HUES48 (cell line): Measurements from ENCODE around the gene LILRB3.
"Not testable (repeated sequence)": the region's sequence is repeated elsewhere in the genome, so short reads cannot be mapped to it uniquely, and the experiment has no call there.

Source experiments
- H3K27ac ChIP-seq: one replicate; pipeline ENCODE4 v1.7.0; 2013; ENCODE audit warnings: low read depth, low read length, inconsistent platforms
- H3K27me3 ChIP-seq: 2 replicates; pipeline ENCODE4 v1.6.1; 2013; ENCODE audit warnings: mild to moderate bottlenecking, low read length; ENCODE audit not compliant: control insufficient read depth, insufficient read depth
- H3K36me3 ChIP-seq: 2 replicates; pipeline ENCODE4 v1.6.1; 2013; ENCODE audit warnings: low read length; ENCODE audit not compliant: control insufficient read depth, insufficient read depth
- H3K4me1 ChIP-seq: 2 replicates; pipeline ENCODE4 v1.6.1; 2013; ENCODE audit warnings: mild to moderate bottlenecking, low read length; ENCODE audit not compliant: control insufficient read depth, insufficient read depth
- H3K4me3 ChIP-seq: 2 replicates; pipeline ENCODE4 v1.5.1; 2013; ENCODE audit warnings: mild to moderate bottlenecking, low read depth, low read length
- H3K9ac ChIP-seq: 2 replicates; pipeline ENCODE4 v1.6.1; 2013; ENCODE audit warnings: mild to moderate bottlenecking, low read depth, low read length, moderate library complexity
- H3K9me3 ChIP-seq: 2 replicates; pipeline ENCODE4 v1.6.1; 2013; ENCODE audit warnings: low read length; ENCODE audit not compliant: control insufficient read depth, insufficient read depth

The LILRB3 gene

DNA sequence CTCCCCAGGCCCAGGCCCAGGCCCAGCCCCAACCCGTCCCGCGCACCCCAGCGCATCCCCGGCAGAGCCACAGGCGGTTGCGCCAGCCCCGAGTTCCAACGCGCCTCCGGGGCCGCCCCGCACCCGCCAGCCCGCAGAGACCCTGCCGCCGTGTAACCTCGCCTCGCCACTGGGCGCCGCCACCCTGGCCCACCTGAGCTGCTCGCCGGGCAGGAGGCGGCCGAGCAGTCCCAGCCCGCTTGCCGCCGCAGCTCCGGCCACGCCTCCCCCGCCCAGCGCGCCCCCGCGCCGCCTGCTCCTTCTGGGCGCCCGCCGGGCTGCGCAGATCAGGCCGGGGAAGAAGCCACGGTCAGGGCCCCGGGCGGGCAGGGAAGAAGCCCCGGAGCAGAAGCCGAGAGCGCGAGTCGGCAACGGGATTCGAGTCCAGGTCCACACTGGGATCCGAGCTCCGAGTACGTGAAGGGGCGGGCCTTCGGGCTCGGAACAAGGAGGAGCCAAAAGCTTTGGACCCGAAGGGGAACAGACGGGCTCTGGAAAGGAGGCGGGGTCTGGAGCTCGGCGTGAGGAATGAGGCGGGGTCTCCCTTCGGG, 33.6 kb downstream of the LILRB3 start, which contains the start of gene MBOAT7:
Gene MBOAT7 (minus strand): TSS at position 436 of the 590 bp plus-strand sequence. CDS start 1,072 bp downstream, outside the sequence.
- peaks cover 15% of the 10 kb centered on the region for H3K4me1 ChIP-seq
- peak within 1 kb of the TSS; percentile 98 for H3K9ac ChIP-seq
- H3K27me3 ChIP-seq: no peaks in the 10 kb centered on the region
- H3K4me3 ChIP-seq: peak within 1 kb of the TSS; percentile 100
- H3K36me3 ChIP-seq: peaks cover 37% of the 10 kb centered on the region
- no peaks in the 10 kb centered on the region for H3K9me3 ChIP-seq
- H3K27ac ChIP-seq: peak within 1 kb of the TSS; percentile 99

DNA sequence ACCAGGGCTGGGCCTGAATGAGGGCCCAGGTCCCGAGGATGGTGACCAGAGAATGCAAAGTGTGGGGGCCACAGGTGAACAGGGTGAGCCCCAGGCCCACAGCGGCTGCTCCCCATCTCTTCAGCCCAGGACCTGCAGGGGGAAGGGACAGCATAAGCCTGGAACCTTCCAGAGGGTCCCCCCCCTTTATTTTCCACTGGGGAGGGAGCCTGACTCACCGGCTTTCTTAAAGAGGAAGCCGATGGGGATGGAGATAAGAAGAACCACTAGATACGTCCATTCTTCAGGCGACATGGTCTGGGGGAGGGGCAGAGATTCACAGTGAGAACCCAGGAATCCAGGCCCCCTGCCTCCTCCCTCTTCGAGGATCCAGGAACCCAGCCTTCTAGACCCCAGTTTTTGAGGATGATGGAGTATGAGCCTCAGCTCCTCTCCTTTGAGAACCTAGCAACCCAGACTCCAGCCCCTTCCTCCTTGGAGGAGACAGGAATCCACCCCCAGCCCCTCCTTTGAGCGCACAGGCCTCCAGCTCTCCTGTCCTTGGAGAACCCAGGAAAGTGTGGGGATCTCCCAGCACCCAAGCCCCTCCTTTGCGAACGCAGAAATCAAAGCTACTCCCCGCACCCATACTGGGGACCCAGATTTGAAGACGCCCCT, 34.5 kb downstream of the LILRB3 start:
- Histone ChIP-seq H3K27ac (peak overlapping the region; percentile 99), H3K9ac (0 out of 2 replicates have a peak overlapping the region, but pooled peaks have one; percentile 8), H3K36me3 (peaks cover 32% of the 10 kb centered on the region)

DNA sequence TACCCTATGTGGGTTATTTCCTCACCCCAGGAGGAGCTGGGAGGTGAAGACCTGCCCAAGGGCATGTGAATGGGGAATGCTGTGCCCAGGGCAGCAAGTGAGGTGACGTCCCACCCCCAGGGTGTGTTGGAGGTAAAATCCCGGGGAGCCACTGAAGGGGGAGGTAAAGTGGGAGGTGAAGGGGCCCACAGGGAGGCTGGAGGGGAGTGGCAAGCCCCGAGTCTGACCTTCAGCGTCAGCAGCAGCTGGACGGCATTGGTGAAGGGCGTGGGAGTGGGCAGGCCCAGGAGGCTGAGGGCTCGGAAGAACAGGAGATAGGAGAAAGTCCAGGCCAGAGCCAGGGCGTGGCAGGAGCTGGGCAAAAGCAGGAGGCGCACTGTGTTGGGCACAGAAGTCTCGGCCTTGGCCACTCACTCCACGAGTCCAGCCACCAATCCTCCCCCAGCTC, 35.8 kb downstream of the LILRB3 start:
- H3K9ac ChIP-seq: no peak overlapping the region
- no peaks in the 10 kb centered on the region for H3K9me3 ChIP-seq
- no peak overlapping the region for H3K27ac ChIP-seq
- peaks cover 27% of the 10 kb centered on the region for H3K36me3 ChIP-seq
- H3K4me1 ChIP-seq: peaks cover 9% of the 10 kb centered on the region
- no peaks in the 10 kb centered on the region for H3K27me3 ChIP-seq
- H3K4me3 ChIP-seq: no peak overlapping the region

More for the DNA sequence above, 34.5 kb downstream of the LILRB3 start:
- no peaks in the 10 kb centered on the region for H3K27me3 ChIP-seq
- peak overlapping the region; percentile 80 for H3K4me3 ChIP-seq
- H3K9me3 ChIP-seq: no peaks in the 10 kb centered on the region
- H3K4me1 ChIP-seq: peaks cover 15% of the 10 kb centered on the region

DNA sequence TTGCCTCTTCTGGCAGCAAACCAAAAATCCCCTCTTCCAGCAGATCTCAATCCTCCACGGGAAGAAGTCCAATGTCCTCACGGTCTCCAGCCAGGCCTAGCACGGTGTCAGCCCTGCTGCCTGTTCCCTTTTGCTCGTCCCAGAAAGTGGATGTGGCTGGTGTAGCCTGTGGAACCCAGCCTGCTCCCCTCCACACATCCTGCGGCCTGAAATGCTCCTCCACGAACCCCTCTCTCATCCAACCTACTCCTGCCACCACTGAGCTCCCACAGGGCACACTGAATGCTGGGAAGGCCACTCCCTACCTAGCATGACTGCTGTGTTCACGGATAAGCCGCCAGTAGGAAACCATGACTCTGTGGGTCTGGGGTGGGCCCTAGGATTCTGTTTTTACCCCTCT, 36.5 kb downstream of the LILRB3 start:
- peaks cover 27% of the 10 kb centered on the region for H3K36me3 ChIP-seq
- no peak overlapping the region for H3K9ac ChIP-seq
- H3K27me3 ChIP-seq: no peaks in the 10 kb centered on the region
- H3K4me1 ChIP-seq: peaks cover 6% of the 10 kb centered on the region; the same call in 1 of the 2 replicates
- H3K4me3 ChIP-seq: no peak overlapping the region
- no peaks in the 10 kb centered on the region for H3K9me3 ChIP-seq
- no peak overlapping the region for H3K27ac ChIP-seq

DNA sequence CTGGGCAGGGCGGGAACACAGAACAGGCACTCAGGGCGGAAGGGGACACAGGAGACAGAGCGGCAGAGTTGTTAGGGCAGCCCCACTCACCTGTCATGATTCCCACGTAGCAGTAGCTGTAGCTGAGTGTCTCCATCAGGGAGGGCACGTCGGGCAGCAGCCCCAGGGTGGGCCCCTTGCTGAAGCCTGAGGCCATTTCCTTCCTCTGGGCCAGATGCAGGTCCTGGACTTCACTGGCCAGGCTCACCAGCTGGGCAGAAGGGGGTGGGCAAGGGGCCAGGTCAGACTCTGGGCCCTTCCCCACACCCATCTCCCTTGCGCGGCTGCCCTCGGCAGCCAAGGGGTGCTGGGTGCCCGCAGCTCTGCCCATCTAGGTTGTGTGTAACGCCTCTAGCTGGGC, 39.4 kb downstream of the LILRB3 start:
- Histone ChIP-seq H3K36me3 (peaks cover 34% of the 10 kb centered on the region), H3K9me3 (no peaks in the 10 kb centered on the region), H3K4me1 (peaks cover 13% of the 10 kb centered on the region; the same call in 1 of the 2 replicates), H3K27me3 (no peaks in the 10 kb centered on the region), H3K27ac (no peak overlapping the region), H3K4me3 (no peak overlapping the region), H3K9ac (no peak overlapping the region)

DNA sequence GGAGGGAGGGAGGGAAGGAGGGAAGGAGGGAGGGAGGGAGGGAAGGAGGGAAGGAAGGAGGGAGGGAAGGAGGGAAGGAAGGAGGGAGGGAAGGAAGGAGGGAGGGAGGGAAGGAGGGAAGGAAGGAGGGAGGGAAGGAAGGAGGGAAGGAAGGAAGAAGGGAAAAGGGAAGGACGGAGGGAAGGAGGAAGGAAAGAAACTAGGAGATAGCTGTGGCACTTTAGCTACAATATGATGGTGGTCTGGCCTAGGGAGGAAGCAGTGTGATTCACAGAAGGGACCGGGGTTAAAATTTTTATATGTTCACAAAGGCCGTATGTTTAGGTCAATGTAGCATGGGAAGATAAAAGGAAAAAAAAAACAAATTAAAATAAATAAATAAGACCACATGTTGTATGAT, 40.9 kb downstream of the LILRB3 start:
- H3K36me3 ChIP-seq: peaks cover 32% of the 10 kb centered on the region
- not testable (repeated sequence) for H3K4me3 ChIP-seq, H3K27ac ChIP-seq, H3K27me3 ChIP-seq, H3K4me1 ChIP-seq, H3K9me3 ChIP-seq, H3K9ac ChIP-seq

DNA sequence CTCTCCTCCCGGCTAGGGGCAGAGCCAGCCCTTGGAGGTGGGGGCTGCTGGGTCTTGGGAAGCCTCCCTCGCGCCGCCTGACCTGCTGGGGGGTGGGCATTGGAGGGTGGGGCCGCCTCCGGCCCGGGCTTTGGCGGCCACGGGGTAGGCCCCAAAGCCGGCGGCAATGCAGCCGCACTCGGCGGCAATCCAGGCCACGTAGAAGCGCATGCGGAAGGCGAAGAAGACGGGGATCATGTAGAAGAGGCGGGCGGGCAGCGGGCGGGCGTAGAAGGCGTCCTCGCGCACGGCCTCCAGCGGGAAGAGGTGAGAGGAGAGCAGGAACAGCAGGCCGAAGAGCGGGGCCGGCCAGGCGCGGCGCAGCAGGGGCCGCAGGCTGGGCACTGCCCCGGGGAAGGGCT, 42.1 kb downstream of the LILRB3 start:
- H3K36me3 ChIP-seq: peaks cover 30% of the 10 kb centered on the region
- no peak overlapping the region for H3K9ac ChIP-seq
- peaks cover 10% of the 10 kb centered on the region; the same call in 1 of the 2 replicates for H3K4me1 ChIP-seq
- H3K27me3 ChIP-seq: no peaks in the 10 kb centered on the region
- no peak overlapping the region for H3K4me3 ChIP-seq
- H3K27ac ChIP-seq: peak overlapping the region; percentile 54
- H3K9me3 ChIP-seq: no peaks in the 10 kb centered on the region

DNA sequence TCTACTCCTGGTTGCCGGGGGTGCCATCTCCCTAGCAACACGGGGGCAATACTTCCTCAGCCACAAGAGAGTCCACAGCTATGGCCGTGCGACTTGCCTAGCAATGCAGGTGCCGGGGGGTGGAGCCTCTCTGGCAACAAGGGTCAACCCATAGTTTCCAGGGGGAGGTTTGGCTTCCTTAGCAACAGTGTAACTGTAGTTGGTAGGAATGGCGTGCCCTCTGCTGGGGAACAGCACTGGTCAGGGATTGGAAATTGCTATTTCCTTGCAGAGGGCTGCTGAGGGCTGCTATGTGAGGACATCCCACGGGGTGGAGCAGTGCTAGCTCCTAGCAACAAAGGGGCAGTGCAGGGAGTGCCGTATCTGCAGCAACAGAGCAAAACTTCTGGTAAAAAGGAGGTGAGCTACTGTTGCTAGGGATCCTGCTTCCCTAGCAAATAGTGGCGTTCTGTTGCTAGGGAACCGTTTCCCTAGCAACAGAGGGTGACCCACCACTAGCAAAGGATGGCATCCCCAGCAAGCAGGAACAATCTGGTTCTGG, 42.8 kb downstream of the LILRB3 start:
- Histone ChIP-seq H3K36me3 (peaks cover 26% of the 10 kb centered on the region), H3K4me3 (no peak overlapping the region), H3K27me3 (no peaks in the 10 kb centered on the region), H3K4me1 (peaks cover 10% of the 10 kb centered on the region; the same call in 1 of the 2 replicates), H3K9me3 (no peaks in the 10 kb centered on the region), H3K9ac (no peak overlapping the region), H3K27ac (peak overlapping the region; percentile 54)

DNA sequence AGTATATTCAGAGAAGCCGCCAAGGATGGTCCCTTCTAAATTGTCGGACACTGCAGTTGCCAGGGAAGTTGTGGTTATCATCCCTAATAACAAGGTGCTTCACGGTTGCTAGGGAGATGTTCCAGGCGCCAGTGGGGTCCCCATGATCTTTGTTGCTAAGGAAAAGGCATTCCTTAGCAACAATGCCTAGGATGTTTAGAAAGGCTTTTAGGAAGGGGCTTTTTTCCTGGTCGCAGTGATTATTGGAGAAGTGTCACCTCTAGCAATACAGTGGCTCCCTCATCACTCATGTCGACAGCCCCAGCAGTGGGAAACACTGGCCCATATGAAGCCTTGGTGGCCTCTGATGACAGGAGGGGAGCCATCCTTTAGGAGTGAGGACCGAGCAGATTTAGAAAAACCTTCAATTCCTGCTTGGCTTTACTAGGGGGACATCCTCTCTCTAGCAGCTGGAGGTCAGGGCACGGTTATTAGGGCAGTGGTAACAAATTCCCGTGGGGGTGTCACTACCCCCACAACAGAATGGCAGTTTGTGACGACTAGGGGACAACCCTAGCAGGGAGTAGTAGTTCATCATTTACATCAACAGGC, 43.5 kb downstream of the LILRB3 start:
- H3K9ac ChIP-seq: no peak overlapping the region
- H3K36me3 ChIP-seq: peaks cover 26% of the 10 kb centered on the region
- H3K27ac ChIP-seq: peak overlapping the region; percentile 21

DNA sequence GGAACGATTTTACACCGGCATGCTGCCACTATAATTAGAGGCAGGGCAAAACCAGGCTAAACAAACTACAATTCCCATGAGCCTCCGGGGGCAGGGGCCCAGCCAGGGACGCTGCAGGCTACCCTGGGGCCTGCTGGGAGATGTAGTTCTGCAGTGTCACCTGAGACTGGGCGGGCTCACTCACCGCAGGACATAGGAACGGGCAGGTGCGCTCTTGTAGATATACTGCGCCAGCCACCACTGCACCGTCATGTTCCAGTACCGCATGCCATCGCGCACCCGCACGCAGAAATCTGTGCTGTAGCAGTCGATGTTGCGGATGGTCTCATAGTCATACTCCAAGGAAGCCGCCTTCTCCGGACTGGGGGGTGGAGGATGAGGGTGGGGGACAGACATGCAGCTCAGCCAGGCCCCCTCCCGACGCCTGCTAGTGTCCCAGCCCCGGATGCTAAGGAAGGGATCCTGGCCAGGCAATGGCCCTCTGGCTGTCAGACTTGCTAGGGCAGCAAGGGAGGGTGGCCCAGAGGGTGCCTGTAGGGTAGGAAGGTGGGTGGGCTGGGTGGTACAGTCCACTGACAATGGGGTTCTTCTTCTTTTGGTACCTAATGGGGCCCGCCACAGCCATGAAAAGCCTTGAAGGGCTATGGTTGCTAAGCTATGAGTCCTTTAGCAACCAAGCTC, 44.1 kb downstream of the LILRB3 start:
- Histone ChIP-seq H3K4me1 (peaks cover 10% of the 10 kb centered on the region; the same call in 1 of the 2 replicates), H3K9ac (no peak overlapping the region), H3K9me3 (no peaks in the 10 kb centered on the region), H3K27ac (no peak overlapping the region), H3K27me3 (no peaks in the 10 kb centered on the region), H3K36me3 (peaks cover 25% of the 10 kb centered on the region), H3K4me3 (no peak overlapping the region)

More for the DNA sequence above, 43.5 kb downstream of the LILRB3 start:
- Histone ChIP-seq H3K9me3 (no peaks in the 10 kb centered on the region), H3K4me1 (peaks cover 10% of the 10 kb centered on the region; the same call in 1 of the 2 replicates), H3K27me3 (no peaks in the 10 kb centered on the region), H3K4me3 (no peak overlapping the region)
